NCI-H1092 (cell line): Measurements from ENCODE around the gene PSME2.

Experiments used
- DNase-seq: peaks from one replicate; lab custom pipeline; 2025; lab: John Stamatoyannopoulos, UW

PSME2 gene

DNA sequence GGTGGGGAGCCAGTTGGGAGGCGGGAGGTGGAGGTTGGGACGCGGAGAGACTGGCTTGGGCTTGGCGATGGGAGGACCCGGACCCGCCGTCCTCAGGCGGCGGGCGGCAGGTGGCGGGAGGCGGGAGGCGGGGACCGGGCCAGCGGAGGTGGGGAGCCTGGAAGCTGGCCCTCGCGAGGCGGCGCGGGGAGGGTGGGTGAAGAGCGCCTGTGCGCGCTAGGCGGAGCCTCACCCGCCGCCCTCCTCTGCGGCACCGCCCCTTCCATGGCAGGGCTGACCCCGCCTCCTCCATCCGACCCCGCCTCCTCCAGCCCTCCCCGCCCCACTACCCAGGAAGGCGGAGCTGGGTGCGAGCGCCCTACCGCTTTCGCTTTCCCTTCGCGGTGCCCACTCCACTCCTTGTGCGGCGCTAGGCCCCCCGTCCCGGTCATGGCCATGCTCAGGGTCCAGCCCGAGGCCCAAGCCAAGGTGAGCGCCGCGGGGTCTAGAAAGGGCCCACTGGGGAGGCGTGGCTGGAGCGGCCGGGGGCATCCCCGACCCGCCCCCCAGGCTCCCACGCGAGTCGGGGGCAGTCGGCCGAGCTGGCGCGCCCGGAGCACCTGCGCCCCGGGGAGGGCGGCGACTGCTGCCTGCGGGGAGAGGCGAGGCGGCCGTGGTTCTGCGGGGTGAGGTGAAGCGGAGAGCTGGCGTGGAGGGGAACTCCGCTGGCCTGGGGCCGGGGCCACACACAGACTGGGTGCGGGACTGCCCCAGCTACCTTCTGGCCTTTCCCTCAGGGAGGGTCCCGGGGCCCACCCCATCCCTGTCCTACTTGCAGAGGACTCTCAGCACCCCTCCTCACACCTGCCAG lies 10.4 kb downstream of the PSME2 start, which contains the start of gene PSME1:
TSS of gene PSME1 (plus strand) at position 361 of the 850 bp plus-strand sequence. CDS start at position 430, 69 bp downstream.
- peak; percentile 93 for DNase-seq

DNA sequence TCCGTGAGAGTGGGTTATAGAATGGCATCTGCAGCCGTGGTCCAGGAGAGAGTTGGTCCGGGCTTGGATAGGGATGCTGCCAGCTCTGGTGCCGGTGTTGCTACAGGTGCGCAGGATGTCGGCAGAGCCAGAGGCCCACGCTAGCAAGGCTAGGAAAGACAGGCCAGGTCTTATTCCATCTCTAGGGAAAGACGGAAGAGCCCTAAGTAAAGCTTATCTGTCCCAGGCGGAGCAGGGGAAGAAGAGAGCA lies 10.9 kb downstream of the PSME2 start:
- DNase-seq, result no peak

DNA sequence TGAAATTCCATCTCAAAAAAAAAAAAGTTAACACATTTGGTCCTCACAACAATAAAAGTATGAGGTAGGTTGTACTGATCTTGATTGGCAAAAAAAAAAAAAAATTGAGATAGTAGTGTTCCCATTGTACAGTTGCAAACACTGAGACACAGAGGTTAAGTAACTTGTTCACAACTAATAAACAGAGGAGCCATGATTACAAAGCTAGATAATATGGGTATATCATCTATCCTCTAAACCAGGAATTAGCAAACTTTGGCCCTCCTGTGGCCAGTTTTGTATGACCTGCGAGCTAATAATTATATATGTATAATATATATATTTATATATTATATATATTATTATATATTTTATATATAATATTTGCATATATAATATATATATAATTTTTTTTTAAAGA lies 12.7 kb downstream of the PSME2 start:
- DNase-seq, result no peak

DNA sequence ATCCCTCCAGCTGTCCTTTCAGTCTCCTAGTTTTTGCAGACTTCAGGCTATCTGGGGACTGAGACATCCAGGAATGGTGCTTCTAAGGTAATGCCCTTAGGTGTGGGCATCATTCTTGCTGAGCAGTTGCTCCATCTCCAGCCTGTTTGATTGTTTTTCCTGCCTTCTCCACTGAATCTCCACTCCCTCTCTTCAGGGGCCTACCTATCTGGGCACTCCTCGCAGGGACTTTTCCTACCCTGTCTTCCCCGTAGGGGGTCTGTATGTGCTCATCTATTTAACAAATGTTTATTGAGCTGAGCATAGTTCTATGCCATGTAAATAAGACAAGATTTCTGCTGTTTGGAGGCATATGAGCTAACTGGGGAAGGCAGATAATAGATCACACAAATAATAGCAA lies 13.4 kb downstream of the PSME2 start:
- DNase-seq, result no peak

DNA sequence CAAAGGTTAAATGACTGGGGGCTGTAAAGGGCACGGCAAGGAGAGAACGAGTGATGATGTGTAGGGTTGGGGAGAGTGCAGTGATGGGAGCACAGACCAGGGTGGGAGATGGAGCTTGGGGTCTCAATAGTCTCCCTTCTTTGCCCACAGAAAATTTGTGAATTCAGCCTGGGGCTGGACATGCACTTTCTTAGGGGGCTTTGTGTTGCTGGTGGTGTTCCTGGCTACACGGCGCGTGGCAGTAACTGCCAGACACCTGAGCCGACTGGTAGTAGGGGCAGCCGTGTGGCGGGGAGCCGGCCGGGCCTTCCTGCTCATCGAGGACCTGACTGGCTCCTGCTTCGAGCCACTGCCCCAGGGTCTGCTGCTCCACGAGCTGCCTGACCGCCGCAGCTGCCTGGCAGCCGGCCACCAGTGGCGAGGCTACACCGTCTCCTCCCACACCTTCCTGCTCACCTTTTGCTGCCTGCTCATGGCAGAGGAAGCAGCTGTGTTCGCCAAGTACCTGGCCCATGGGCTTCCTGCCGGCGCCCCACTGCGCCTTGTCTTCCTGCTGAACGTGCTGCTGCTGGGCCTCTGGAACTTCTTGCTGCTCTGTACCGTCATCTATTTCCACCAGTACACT lies 14.2 kb downstream of the PSME2 start:
- DNase-seq, result no peak

DNA sequence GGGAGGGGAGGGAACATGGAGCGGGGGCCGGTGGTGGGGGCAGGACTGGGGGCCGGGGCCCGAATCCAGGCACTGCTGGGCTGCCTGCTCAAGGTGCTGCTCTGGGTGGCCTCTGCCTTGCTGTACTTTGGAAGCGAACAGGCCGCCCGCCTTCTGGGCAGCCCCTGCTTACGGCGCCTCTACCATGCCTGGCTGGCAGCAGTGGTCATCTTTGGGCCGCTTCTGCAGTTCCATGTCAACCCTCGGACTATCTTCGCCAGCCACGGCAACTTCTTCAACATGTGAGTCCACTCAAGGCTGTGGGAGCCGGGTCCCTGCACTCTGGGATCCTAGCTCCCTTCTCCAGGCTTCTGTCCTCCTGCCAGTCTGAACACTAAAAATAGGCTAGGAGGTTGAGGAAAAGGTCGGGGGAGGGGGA lies 14.9 kb downstream of the PSME2 start:
- no peak for DNase-seq

DNA sequence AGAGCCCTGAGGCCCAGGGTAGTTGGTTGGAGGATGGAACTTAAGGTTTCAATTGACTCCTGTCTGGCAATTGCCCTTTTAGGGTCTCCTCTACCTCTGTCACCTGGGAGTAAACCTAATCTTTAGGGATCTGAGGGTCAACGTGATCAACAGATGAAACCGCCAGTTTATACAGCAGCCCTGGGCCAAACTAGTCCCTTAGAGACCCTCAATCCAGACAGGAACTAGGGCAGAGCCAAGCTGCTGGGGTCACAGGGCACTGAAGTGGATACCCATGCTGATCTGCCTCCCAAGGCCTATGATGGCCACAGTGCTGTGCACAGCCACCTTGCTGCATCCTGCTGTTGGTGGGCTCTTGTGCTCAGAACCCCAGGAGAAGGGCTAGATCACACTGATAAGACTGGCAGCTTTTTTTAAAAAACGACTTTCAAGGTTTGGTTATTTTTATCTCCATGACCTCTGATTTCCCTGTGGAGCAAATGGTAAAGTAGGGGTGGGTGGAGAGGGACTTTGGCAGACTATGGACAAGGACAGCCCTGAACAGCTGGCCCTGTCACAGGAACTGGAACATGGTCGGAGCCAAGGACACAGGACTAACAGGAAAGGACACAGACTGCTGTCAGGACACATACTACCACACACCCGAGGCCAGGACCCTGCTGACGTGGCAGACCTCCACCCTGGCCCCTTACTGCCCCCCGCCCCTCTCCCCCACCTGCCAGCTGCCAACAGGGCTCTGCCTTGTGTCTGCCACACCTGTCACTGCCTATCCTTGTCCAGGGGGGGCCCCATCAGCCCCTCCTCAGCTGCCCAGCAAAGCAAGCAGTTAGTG lies 15.5 kb downstream of the PSME2 start:
- no peak for DNase-seq

DNA sequence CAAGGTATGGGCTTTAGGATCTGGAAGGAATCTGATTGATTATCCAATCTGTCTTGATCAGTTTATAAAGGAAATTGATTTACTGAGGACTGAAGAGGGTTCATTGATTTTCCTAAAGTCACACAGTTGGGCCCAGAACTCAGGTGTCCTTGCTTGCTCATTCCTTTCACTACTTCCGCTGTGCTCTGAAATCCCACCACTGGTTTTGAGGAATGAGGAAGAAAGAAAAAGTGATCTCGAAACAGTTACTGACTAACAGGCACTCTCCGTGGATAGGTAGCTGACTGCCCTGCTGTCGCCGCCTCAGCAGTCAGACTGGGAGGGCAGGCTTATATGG lies 16.1 kb downstream of the PSME2 start, which contains the start of gene FITM1:
TSS of gene FITM1 (plus strand) at position 280 of the 337 bp plus-strand sequence. CDS start 905 bp downstream, outside the sequence.
- DNase-seq, result no peak

DNA sequence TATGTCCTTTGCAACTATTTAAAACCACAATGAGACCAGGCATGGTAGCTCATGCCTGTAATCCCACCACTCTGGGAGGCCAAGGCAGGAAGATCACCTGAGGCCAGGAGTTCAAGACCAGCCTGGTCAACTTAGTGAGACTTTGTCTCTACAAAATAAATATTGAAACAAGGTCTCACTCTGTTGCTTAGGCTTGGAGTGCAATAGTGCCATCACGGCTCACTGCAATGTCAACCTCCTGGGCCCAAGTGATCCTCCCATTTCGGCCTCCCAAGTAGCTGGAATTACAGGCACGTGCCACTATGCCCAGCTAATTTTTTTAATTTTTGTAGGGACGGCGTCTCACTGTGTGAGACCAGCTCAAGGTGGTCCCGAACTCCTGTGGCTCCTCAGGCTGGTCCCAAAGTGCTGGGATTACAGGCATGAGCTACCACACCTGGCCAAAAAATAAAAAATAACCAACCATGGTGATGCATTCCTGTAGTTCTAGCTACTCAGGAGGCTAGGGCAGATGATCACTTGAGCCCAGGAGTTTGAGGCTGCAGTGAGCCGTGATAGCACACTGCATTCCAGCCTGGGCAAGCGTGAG lies 16.9 kb downstream of the PSME2 start:
- no peak for DNase-seq

DNA sequence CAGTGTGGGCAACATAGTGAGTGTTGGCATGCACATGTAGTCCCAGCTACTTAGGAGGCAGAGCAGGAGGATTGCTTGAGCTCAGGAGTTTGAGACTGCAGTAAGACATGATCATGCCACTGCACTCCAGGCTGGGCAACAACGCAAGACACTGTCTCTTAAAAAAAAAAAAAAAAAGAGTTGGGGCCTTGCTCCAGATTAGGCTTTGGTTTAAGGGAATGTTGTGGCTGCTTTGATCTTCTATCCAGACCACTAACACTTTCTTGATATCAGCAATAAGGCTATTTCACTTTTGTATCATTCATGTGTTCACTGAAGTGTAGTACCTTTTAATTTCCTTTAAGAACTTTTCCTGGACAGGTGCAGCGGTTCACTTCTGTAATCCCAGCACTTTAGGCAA lies 18.7 kb downstream of the PSME2 start:
- no peak for DNase-seq

DNA sequence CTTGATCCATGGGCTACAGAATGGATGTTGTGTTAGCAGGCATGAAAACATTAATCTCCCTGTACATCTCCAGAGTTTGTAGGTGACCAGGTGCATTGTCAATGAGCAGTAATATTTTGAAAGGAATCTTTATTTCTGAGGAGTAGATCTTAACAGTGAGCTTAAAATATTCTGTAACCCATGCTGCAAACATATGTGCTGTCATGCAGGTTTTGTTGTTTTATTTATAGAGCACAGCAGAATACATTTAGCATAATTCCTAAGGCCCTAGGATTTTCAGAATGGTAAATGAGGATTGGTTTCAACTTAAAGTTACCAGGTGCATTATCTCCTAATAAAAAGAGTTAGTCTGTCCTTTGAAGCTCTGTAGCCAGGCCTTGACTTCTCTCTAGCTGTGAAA lies 19.5 kb downstream of the PSME2 start:
- no peak for DNase-seq

DNA sequence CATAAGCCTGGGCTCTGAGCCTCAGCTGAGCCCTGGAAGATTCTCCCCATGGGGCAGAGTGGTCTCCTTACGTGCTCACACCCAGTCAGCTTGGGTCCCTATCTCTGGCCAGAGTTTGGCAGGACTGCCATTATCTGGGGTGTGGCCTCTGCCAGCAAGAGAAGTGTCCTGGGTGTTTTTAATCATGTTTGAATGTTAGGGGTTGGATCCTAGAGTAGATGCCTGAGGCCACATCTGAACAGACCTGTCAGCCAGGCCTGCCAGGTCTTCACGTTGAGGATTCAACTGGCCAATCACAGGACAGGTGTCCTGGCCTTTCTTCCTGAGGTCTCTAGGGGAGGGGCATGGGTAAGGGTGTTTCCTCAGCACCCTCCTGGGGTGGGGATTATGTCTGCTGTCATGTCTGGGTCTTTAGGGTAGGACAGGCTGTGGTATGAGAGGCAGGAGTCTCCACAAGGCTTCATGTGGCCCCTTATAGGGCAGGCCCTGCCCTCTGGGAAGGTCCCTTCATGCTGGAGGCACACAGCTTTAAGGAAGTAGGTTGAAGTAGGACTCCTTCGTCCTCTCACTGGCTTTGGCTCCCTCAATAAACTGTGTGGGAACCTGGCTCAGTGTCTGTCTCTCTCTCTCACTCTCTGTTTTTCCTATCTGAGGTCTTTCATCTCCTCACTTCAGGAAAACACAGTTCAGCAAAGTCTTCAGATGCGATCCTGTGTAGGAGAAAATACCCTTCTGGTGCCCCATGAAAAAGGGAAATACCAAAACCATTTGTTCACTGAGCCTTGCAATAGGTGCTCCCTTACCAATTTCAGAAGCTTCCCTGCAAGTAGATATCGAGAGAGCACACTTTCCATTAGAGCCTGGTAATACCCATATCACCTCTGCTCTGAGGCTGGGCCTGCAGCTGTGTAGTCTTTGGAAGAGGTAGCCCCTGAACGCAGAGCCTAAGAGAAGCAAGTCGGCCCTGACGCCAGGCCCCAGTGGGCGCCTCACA lies 22.7 kb downstream of the PSME2 start:
- no peak for DNase-seq

DNA sequence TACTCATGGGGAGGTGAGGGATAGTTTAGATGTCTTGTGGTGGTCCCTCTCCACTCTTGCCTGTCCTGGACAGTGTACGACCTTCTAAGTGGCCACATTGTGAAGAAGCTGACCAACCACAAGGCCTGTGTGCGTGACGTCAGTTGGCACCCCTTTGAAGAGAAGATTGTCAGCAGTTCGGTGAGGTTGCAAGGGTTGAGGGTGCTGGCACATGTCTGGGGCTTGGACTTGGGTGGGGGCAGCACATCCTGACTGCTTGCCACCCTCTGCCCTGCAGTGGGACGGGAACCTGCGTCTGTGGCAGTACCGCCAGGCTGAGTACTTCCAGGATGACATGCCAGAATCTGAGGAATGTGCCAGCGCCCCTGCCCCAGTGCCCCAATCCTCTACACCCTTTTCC lies 23.5 kb downstream of the PSME2 start:
- no peak for DNase-seq

DNA sequence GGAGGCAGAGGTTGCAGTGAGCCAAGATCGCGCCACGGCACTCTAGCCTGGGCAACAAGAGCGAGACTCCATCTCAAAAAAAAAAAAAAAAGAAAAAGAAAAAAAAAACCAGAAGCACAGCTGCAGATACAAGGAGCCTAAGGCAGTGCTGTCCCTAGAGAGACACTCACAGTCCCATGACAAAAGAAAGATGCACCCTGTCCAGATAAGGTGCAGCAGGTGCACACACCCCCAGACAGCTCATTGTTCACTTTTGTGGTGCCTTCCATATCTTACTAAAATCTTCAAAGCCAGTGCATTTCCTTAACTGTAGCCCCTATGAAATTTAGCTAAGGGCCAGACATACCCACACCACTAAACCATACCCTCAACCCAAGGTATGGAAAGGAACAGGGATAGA lies 24.0 kb downstream of the PSME2 start:
- no peak for DNase-seq

DNA sequence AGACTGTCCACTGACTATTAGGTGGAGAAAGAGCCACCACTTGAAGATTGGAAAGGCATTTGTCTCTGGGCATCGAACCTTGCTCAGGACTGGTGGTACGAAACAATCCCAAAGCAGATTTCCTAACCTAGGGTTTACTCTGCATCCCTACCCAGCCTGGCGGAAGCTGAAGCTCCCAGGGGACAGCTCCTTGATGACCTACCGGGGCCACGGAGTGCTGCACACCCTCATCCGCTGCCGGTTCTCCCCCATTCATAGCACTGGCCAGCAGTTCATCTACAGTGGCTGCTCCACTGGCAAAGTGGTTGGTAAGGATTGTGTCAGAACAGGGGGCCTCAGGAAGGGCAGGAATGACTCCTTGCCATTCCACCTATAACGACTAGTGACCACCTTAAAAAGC lies 25.2 kb downstream of the PSME2 start:
- DNase-seq, result no peak

DNA sequence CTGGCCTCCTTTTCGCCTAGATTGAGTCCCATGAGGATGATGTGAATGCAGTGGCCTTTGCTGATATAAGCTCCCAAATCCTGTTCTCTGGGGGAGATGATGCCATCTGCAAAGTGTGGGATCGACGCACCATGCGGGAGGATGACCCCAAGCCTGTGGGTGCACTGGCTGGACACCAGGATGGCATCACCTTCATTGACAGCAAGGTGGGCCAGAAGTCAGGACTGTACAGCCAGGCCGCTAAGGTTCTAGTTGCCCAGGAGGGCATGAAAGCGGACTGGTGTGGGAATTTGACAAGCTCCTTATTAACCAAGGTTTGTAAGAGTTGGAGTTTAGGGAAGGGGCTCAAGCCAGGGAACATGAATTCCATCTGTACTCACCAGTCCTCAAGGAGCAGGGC lies 26.7 kb downstream of the PSME2 start:
- no peak for DNase-seq

DNA sequence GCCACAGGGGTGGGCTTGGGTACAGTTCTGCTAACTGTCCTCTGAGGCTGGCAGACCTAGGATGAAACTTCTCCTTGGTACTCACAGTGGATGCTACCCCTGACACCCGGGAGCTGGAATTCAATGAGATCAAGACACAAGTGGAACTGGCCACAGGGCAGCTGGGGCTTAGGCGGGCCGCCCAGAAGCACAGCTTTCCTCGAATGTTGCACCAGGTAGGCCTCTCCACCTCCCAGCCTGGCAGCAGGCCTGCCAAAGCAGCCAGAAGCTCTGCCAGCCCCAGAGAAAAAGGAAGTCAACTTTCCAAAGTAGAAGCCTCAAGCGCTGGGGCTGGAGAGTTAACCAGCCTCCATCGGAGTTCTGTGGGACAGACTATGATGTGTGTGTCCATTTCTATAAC lies 29.2 kb downstream of the PSME2 start:
- no peak for DNase-seq

DNA sequence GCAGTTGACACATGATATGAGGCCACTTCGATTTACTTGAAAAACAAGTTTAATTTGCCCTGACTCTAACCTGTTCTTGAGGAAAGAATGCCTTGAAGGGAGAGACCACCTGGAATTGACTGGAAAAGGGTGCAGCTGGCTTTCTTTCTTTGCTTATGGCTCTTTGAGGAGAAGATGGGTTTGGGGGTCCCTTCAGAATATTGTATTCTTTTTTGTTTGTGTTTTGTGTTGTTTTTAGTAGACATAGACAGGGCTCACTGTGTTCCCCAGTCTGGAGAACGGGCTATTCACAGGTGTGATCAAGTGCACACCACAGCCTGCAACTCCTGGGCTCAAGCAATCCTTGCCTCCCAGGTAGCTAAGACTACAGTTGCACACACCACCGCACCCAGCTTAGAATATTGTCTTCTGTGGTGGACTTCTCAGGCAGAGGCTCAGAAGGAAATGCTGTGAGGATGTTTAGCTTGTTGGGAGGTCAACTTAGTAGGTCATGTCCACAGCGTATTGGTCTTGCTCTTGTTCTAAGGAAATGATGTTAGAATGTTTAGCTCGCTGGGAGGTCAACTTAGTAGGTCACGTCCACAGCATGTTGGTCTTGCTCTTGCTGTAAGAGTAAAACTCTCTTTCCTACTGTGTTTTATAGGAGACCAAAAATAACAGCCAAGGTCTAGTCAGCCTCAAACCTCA lies 30.1 kb downstream of the PSME2 start:
- no peak for DNase-seq

DNA sequence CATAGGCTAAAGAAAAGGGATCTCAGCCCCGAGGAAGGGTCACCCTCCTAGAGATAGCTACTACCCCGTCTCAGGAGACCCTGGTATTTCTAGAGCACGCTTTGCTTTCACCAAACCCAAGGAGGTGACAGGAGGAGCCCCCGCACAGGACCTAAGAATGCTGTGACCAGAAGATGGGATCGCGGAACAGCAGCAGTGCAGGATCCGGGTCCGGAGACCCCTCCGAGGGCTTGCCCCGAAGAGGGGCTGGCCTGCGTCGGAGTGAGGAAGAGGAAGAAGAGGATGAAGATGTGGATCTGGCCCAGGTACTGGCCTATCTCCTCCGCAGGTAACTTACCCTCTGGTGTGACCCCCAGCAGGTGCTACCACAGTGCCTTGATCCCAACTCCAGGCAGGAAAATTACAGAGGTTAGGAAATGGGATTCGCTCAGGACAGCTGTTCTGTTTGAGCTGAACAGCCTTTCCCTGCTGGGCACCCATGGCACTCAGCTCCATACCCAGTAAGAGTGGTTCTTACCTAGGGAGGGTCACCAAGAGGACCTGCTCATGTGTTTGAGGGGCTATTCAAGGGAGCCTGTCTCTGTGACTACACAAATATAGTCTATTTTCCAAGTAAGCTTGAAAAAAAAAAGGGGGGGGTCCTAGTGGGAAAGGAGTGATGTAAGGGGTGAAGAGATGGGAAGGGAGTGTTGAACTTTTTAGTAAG lies 30.8 kb downstream of the PSME2 start:
- DNase-seq, result no peak
